Stimulated activated CD8-positive, alpha-beta memory T cell treated with anti-CD3 and anti-CD28 coated beads, Interleukin-2, amount 100 ng/mL, for 1 hour (primary cell): ENCODE results near the gene HS3ST1.
A peak's percentile ranks its signal among the peaks of the same experiment; 100 is the strongest.

Experiments used
- DNase-seq, 2 donors: peaks; one replicate each; pipeline ENCODE4 v3.0.0-alpha.2; 2020; ENCODE audit warnings: low read depth in 2 of 2

Gene HS3ST1

DNA sequence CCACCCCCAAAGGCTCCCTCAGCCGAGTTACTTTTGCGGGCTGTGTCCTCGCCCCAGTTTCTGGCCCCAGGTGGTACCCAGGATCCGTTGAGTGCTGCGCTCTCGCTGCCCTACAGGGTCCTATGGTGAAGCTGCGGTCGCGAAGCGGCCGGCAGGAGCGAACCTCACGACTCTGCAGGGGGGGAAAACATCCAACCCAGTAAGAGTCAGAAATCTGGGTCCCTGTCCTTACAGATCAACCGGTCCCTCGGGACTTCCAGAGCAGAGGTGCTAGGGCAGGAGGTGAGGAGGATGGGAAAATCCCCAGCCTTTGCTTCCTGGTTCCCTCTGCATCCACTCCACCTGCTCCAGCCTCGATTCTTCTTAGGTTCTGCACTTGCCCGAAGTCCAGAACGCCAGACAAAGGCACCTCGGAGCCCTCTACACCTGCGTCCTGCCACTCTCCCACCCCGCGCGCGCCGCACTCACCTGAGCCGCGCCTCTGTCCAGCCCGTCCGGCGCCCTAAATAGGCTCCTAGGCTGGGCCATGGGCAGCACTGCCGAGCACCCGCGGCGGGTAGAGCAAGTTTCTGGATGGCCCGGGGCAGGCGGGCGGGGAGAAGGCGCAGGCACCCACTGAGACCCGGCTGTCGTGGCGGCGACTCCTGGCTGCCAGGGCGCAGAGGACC, at the start of gene HS3ST1:
Gene HS3ST1, minus strand, starts transcription at position 664 of the 668 bp plus-strand sequence. CDS start 28,889 bp downstream, outside the sequence.
- DNase-seq = no peak

DNA sequence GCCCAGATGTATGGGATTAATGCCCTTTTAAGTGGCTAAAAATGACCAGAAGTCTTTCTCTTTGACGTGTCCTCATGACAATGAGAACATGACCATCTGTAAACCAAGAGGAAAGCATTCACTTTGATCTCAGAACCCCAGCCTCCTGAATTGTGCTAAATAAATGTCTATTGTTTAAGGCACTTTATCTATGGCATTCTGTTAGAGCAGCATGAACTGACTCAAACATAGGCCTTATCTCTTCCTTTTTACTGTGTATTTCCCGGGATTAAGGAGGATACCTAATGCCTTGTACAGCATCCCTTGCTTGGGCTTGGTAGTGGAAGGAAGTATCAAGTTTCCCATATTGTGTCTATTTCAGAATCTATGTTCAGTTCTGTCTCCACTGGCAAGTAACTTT, 47.2 kb upstream of the HS3ST1 start:
- no peak for DNase-seq

DNA sequence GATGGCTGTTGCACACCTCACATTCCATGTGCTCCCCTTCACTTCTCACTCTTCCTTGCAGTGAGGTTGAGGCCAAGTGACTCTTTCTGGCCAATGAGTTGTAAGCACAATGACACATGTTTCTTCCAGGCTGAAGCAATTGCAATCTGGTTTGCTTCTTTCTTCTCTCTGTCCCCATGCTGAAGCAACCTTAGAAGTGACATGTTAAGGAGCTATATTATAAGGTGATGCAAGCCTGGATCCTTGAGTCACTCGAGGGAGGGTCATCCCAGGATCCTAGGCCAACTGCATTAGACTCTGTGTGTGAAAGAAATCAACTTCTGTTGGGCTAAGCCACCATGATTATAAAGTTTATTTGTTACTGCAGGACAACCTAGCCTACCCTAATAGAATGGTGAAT, 45.5 kb upstream of the HS3ST1 start:
- DNase-seq = no peak

DNA sequence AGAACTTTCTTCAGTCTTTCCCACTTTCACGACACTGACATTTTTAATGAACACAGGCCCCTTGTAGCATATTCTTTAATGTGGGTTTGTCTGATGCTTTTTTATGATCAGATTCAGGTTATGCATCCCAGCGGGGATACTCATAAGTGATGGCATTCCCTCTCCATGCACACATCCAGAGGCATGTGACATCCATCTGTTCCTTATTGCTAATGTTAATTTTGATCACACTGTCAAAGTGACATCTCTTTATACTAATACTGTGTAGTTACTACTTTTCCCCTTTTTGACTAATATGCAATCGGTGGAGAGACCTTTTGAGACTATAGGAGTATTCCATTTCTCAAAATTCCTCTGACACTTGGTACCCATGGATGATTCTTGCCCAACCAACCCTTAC, 43.8 kb upstream of the HS3ST1 start:
- DNase-seq = no peak

DNA sequence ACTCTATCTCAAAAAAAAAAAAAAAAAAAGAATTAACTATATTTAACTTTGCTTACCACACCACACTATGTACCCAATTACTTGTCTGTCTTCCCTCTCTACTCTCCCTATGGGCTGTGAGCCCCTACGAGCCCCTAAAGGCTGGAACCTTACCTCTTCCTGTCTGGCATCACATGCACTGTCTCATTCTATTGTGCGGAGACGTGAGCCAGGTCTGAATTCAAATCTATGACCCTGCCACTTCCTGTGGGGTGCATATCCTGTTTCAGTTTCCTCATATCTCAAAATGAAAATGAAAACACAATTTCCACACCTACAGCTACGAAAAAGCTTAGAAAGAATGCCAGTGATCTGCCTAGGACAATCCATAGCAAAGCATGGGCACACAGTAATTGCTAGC, 42.9 kb upstream of the HS3ST1 start:
- DNase-seq = peak; percentile 7 to 20

DNA sequence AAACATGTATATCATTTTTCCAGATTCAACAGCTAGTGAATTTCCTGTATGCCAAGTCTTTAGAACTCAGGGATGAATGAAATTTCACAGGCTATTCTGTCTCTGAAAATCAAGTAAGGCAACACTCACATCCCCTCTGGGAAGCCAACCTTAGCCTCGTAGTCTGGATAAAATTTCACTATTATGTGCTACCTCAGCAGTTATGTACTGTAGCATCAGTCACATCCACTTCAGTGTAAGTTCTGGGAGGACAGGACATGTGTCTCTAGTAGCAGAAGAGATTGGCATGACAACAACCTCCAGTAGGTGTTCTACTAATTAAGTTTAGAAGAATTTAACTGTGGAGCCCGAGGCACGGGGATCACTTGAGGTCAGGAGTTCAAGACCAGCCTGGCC, 42.4 kb upstream of the HS3ST1 start:
- DNase-seq = no peak

DNA sequence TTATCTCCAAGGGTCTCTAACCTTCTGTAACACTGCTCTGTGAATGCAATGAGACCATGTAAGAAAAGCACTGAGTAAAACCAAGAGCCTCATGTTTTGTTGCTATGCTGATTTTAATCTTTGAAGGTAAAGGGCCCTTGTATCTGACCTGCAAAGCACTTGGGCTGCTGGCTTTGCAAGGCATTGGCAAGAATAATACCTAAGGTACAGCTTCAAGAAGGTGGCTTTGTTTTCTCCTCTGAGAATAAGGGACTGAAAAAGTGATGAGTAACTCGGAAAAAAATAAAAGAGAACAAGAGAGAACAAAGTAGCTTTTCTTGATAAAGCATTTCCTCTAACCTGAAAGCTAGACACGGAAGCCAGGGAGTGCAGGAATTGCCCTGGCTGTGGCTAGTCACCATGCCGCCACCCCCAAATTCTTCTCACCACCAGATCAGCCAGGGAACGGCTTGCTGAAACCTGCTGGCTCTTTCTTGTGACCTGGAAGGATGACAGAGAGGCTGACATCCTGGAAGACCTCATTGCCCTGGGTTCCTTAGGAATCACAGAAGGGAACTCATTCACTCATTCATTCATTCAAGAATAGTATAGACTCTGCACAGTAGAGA, 41.8 kb upstream of the HS3ST1 start:
- no peak for DNase-seq

DNA sequence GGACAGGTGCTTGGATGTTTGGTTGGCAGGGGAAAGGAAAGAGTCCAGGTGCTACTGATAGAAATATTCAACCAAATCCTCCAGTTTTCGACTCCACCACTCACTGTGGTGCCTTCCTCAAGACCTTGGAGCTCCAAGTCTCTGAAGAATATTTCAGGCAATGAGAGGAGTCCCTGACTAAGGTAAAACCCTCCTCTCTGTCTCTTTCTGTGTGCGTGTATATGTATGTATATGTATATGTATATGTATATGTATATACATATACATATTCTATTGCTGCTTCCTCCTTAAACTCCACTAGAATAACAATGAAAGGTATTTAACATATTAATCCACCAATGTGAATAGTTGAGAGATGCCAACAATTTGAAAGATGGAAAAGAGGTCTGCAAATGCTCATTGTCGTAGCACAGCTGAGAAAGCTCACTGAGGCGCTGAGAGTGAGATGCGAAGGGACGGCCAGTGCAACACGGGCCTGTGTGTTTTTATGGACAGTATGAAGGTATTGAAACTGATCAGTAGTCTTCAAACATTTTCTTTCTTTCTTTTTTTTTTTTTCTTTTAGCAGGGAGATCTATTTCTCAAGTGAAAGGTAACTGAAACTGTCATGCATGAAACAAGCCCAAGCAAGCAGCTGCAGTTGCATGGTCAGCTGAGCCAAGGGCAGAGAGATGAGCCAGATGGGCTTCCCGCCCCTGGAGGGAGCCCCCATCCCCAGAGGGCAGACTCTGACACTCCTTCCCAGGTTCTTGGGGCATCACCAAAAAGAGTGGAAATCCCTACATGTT, 41.1 kb upstream of the HS3ST1 start:
- DNase-seq = no peak

DNA sequence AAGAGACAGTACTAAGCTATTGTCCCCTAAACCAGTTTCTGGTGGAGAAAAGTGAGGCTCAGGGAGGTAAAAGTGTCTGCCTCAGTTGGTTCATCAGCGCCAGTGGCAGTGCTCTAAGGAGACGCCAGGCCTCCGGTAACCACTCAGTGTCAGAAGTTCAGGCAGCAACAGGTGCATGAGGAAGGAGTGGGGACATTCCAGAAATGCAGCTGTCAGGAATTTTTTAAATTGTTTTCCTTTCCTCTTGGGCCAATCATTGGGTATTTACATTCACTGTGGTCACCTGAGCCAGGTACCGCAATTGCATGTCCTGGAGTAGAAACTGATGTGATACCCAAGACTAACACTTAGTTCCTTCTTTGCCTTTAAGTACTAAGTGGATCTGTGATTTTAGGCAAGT, 40.2 kb upstream of the HS3ST1 start:
- no peak for DNase-seq

DNA sequence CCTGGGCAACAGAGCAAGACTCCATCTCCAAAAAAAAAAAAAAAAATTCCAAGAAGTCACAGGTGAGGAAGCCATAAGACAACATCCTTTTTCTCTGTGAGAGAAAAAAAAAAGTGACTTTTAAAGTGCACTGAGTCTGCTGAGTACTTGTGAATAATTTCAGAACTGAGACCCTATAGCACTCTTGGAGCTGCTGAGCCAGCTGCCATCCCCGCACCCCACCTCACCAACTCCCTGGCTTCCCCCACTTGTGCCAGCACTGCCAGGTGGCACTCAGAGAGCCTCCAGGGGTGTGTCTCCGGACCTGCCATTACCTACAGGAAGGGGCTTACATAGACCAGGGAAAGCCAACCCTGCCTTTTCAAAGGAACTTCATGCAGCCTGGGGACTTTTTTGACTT, 39.2 kb upstream of the HS3ST1 start:
- no peak for DNase-seq

DNA sequence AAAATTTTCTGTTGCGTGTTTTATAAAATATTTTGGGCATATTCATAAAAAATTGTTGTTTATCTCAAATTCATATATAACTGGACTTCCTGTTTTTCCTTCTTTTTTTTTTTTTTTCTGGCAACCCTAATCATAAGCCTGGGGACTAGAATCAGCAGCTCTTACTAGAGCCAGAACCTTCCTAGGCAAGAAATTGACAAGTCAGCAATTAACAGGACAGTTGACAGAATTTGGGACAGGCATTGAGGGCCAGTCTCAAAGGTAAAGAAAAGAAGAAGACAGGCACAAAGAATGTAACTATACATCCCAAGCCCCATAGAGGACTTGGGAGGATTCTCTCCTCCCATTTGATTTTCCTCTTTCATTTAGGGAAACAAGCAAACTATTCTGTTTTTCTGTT, 35.0 kb upstream of the HS3ST1 start:
- no peak for DNase-seq

DNA sequence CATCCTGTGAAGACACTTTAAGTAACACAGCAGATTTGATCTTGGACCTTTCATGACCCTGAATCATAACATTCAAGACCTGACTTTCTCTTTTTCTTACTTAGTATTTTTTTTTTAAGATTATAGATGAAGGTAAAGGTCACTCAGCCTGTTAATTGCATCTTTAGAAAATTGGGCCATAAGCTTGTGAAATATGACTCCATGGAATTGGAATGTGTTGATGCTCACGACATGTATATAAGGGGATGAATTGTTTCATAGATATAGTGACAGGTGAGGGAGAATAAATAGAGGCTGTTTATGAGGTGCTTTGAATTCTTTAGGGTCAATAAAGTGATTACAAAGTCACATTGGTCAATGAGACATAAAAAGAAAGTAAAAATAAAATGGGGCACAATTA, 27.7 kb upstream of the HS3ST1 start:
- no peak for DNase-seq

DNA sequence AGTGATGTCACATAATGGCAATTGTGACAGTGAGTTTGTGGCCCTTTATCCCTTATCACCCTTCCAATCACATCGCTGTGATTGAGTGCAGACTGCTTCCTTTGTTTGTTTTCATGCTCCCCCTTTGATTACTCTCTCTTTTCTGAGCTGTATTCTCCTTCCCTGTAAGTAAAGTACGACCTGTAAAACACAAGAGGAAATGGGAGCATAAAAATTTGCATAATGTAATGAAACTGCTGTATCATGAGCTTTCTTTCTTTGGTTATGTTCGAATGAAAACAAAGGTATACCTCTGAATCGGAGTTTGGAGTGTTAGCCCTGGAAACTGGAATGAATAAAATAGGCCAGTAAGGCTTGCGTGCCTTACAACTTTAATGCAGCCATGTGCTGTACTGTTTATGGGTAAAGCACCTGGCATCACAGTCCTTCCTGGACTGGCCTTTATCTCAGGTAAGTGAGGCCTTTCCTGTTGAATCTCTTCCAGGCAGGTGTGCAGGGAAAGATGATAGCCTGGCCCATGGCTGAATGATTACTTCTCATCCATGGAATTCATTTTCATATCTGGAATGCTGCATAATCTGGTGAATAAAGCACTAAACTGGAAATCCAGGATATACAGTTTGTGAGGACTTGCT, 26.6 kb upstream of the HS3ST1 start:
- DNase-seq = no peak

DNA sequence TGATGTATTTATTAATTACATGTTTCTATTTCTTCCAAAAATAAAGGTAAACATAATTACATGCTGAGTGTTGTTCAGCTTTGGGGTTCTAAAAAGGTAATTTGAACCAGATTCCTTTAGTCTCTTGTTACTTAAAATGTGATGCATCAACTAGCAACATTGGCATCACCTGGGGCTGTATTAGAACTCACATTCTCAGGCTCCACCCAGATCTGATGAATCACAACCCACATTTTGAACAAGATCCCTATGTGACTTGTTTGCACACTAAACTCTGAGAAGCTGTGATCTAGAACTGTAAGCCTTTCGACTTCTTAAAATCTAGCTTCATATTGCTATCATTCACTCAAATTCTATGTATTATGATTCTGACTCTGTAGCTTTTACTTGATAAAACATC, 23.0 kb upstream of the HS3ST1 start:
- DNase-seq = no peak

DNA sequence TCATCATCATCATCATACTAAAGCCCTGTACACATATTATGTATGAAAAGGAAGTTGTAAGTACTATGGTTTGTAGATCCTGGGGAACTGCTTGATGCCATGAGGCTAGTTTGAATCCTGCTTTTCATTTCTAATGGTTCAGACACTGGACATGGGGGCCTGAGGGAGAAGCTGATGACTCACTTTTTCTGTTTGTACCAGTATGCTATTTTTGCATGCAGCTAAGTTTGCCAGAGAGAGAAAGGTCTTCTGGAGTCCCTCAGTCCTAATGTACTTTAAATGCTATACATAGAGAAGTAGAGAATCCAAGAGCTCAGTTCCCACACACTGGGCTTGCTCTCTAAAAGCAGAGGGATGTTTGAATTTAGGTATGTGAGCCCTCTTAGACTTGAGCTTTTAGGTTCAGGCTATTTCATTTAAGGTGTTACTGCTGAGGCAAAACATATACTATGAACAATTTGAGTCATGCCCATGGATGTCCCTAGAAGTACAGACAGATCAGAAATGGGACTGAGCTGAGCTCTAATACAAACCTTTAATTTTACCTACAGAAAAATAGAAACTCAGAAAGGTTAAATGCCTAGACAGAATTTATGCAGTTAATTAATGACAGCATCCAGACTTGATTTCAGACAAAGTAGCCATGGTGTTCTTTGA, 17.6 kb upstream of the HS3ST1 start:
- DNase-seq = no peak

DNA sequence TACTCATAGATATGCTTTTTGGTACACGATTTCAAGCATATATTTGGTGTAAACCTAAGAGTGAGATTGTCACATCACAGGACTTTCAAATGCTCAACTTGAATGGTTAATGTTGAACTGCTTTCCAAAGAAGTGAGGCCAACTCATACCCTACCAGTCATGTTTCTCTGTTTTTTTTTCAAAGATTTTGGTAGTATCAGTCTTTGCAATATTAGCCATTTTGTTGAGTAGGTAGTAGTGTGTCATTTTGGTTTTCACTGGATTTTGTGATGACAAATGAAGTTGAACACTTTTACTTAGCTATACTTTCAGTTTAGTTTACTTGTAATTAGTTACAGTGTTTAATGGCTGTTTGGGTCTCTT, 12.5 kb upstream of the HS3ST1 start:
- DNase-seq = no peak

DNA sequence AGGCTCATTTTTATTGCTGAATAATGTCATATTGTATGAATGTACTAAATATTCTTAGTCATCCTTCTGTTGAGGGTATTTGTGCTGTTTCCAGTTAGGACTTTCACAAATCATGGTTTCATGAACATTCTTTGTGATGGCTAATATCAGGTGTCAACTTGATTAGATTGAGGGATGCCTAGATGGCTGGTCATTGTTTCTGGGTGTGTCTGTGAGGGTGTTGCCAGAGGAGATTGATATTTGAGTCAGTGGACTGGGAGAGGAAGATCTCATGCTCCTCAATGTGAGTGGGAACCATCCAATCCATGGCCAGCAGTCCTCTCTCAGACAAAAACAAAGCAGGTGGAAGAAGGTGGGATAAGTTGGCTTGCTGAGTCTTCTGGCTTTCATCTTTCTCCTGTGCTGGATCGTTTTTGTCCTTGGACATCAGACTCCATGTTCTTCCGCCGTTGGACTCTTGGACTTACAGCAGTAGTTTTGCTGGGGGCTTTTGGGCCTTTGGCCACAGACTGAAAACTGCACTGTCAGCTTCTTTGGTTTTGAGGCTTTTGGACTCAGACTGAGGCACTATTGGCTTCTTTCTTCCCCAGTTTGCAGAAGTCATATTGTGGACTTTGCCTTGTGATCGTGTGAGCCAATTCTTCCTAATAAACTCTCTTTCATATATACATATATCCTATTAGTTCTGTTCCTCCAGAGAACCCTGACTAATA, 11.9 kb upstream of the HS3ST1 start:
- no peak for DNase-seq

DNA sequence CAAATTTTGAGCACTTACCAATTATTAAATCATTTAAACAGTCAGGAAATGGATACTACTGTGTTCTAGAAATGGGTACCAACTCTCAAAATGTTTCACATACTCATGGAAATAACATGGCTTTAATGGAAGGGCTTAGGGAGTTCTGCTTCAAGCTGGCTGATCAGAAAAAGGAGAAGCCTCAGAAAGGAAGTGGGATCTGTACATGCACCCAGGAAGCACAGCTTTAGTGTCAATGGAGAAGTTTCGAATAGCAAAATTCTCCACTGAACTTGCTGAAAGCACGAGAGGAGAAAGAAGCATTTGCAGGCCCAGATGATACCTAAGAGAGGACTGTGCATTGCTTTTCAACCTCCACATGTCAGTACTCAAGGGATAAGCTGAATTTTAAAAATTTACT, 11.1 kb upstream of the HS3ST1 start:
- no peak for DNase-seq

DNA sequence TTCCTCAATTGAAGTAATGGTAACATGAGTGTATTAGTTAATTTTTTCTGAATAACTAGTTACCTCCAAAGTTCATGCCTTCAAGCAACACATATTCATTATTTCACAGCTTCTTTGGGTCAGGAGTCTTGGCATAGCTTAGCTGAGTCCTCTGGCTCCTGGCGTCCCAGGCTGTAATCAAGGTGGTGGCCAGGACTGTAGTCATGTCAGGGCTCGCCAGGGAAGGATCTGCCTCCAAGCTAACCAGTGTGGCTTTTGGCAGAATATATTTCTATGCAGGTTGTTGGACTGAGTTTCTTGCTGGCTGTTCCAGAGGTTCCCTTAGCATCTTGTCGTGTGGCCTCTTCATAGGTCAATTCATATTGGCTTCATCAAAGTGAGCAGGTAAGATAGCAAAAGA, 10.0 kb upstream of the HS3ST1 start:
- DNase-seq = no peak

DNA sequence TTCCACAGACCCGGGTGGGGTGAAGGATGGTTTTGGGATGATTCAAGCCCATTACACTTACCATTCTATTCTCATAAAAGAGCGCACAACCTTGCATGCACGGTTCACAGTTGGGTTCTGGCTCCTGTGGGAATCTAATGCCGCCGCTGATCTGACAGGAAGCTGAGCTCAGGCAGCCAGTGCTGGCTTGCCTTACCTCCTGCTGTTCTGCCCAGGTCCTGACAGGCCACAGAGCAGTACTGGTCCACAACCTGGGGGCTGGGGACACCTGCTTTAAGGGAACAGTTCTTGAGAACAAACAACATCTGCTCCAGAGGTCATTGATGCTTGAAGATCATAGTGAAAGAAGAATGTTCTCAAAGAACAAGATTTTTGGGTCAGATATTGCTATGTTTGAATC, 8.0 kb upstream of the HS3ST1 start:
- DNase-seq = no peak

DNA sequence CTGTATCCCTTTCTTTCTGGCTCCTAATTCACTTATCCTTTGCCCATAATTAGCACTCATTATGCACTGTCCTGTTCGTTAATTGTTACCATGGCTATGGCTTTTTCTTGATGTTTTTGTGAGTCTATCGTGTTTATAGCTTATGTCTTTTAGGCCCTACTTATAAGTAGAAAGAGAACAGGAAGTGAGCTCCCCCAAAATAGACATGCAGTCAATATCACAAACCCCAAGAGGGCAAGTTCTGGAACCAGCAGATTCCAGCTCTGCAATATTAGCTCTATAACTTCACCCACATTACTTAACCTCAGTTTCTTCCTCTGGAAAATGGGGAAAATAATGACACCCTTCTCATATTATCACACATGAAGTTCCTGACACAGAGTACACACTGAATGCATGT, 7.4 kb upstream of the HS3ST1 start:
- DNase-seq = no peak

DNA sequence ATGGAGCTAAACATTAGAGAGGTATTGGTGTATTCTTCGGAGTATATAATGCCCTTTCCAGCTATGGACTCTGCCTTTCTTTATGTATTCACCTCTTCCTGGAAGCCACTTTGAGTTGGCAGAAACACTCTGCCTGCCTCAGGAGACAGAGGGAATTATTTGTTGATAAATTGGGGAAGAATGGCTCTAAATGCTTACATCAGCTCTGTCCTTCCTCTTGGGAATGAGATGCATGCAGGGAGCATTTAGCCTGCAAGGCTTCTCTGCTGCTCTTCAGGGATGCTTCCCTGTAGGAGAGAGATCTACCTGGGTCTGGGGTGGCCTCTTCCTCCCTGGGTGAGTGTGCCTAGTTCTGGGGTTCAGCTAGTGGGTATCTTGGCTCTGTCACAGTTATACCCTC, 6.9 kb upstream of the HS3ST1 start:
- DNase-seq = no peak
